IMR-90 (cell line): ENCODE results near the gene DND1.

Experiments
- BHLHE40 ChIP-seq: fragments of 150-350 bp; IDR thresholded peaks from 2 replicates; pipeline ENCODE4 v1.6.1; 2016; ENCODE audit warnings: mild to moderate bottlenecking, low read depth, low read length
- CEBPB ChIP-seq: IDR thresholded peaks from 2 replicates; pipeline ENCODE4 v1.6.1; 2012; ENCODE audit warnings: low read depth, low read length, improper control_type of control experiment
- CHD1 ChIP-seq: IDR thresholded peaks from 2 replicates; pipeline ENCODE4 v1.6.1; 2012; ENCODE audit warnings: low read depth, low read length, improper control_type of control experiment
- CTCF ChIP-seq: conservative IDR thresholded peaks from 2 replicates; pipeline ENCODE4 v1.5.1; 2012; ENCODE audit warnings: mild to moderate bottlenecking, low read depth, low read length, improper control_type of control experiment
- ELK1 ChIP-seq: fragments of 150-350 bp; IDR thresholded peaks from 2 replicates; pipeline ENCODE4 v1.6.1; 2016; ENCODE audit warnings: low read depth, mild to moderate bottlenecking, low read length, moderate library complexity, borderline replicate concordance
- FOS ChIP-seq: fragments of 150-350 bp; IDR thresholded peaks from 2 replicates; pipeline ENCODE4 v1.6.1; 2016; ENCODE audit warnings: low read depth, low read length
- MAFK ChIP-seq: IDR thresholded peaks from 2 replicates; pipeline ENCODE4 v1.6.1; 2012; ENCODE audit warnings: low read depth, low read length, improper control_type of control experiment
- MAZ ChIP-seq: IDR thresholded peaks from 2 replicates; pipeline ENCODE4 v1.6.1; 2012; ENCODE audit warnings: low read depth, mild to moderate bottlenecking, low read length, improper control_type of control experiment, moderate library complexity, borderline replicate concordance
- MXI1 ChIP-seq: IDR thresholded peaks from 2 replicates; pipeline ENCODE4 v1.6.1; 2012; ENCODE audit warnings: low read depth, mild to moderate bottlenecking, low read length, moderate library complexity, borderline replicate concordance
- POLR2A ChIP-seq: IDR thresholded peaks from 2 replicates; pipeline ENCODE4 v1.6.1; 2012; ENCODE audit warnings: mild to moderate bottlenecking, low read depth, low read length
- RCOR1 ChIP-seq: IDR thresholded peaks from 2 replicates; pipeline ENCODE4 v1.6.1; 2012; ENCODE audit warnings: mild to moderate bottlenecking, low read length, improper control_type of control experiment; ENCODE audit not compliant: insufficient replicate concordance
- RFX5 ChIP-seq: IDR thresholded peaks from 2 replicates; pipeline ENCODE4 v1.8.0; 2012; ENCODE audit warnings: low read depth, mild to moderate bottlenecking, low read length, moderate library complexity
- SMC3 ChIP-seq: fragments of 150-350 bp; IDR thresholded peaks from 2 replicates; pipeline ENCODE4 v1.6.1; 2016; ENCODE audit warnings: low read depth, mild to moderate bottlenecking, antibody characterized with exemption, low read length, moderate library complexity
- USF2 ChIP-seq: fragments of 150-350 bp; IDR thresholded peaks from 2 replicates; pipeline ENCODE4 v1.6.1; 2017; ENCODE audit warnings: mild to moderate bottlenecking, antibody characterized with exemption, low read length, low read depth

- no peak; the same call in 1 of the 2 replicates for TF ChIP-seq CTCF
- peak; percentile 34; the same call in 1 of the 2 replicates for TF ChIP-seq BHLHE40
- TF ChIP-seq CEBPB = no peak
- no peak for TF ChIP-seq SMC3
- TF ChIP-seq USF2 = no peak
- TF ChIP-seq MAZ = peak; percentile 93
- TF ChIP-seq MXI1 = peak; percentile 90
- peak; percentile 91 for TF ChIP-seq POLR2A
- no peak for TF ChIP-seq RCOR1
- no peak for TF ChIP-seq FOS
- no peak for TF ChIP-seq RFX5
- no peak for TF ChIP-seq ELK1
- TF ChIP-seq CHD1 = 0 out of 2 replicates have a peak, but pooled peaks have one; percentile 27
- no peak for TF ChIP-seq MAFK
Observed at GRCh38 chr5:140664359-140665119, 8.8 kb downstream of the DND1 start, which contains the start of gene WDR55.
